WTC11 (cell line): ENCODE data around the gene FAF1. TPM values are rescaled to one million over a fixed set of nuclear protein-coding genes. Genes with fewer than 3 reads are reported as not detected.

Experiments
- ATAC-seq: fragments of 200-7000 bp; cut with Tn5 transposase; 2 replicates; pipeline ENCODE4 v1.10.0; 2021; ENCODE audit warnings: mild to moderate bottlenecking, moderate library complexity
- CTCF ChIA-PET: fragments of 300-600 bp; sonication (Branson Sonifier 250); formaldehyde crosslinking; loops from one replicate; lab custom pipeline; 2021; ENCODE audit warnings: antibody characterized with exemption; lab: Charles Lee
- POLR2A ChIA-PET: fragments of 350-600 bp; sonication (Branson Sonifier 250); formaldehyde crosslinking; loops from one replicate; lab custom pipeline; 2021; ENCODE audit warnings: antibody characterized with exemption; lab: Charles Lee
- DNase-seq: peaks from one replicate; pipeline ENCODE4 v3.0.0; 2021; ENCODE audit warnings: low spot score
- H3K27ac Mint-ChIP-seq: 2 replicates; pipeline ENCODE4 v1.8.0; 2021; ENCODE audit warnings: mixed read lengths
- H3K27me3 Mint-ChIP-seq: 2 replicates; pipeline ENCODE4 v1.8.0; 2021; ENCODE audit warnings: low read depth, mild to moderate bottlenecking, moderate library complexity, mixed read lengths
- H3K36me3 Mint-ChIP-seq: 2 replicates; pipeline ENCODE4 v1.8.0; 2021; ENCODE audit warnings: mixed read lengths
- H3K4me1 Mint-ChIP-seq: 2 replicates; pipeline ENCODE4 v1.8.0; 2022; ENCODE audit warnings: mixed read lengths
- H3K4me3 Mint-ChIP-seq: 2 replicates; pipeline ENCODE4 v1.8.0; 2021; ENCODE audit warnings: mild to moderate bottlenecking, moderate library complexity, mixed read lengths
- H3K9me3 Mint-ChIP-seq: 2 replicates; pipeline ENCODE4 v1.8.0; 2021; ENCODE audit warnings: mixed read lengths
- AFF4 ChIP-seq: sonication (generic); formaldehyde crosslinking; IDR thresholded peaks from 2 replicates; pipeline ENCODE4 v1.8.1; 2023; ENCODE audit warnings: mild to moderate bottlenecking, missing genetic modification reagents, borderline replicate concordance
- ATF2 ChIP-seq: sonication (generic); formaldehyde crosslinking; IDR thresholded peaks from 2 replicates; pipeline ENCODE4 v1.8.1; 2022; ENCODE audit warnings: low read depth, missing genetic modification reagents, borderline replicate concordance
- CREM ChIP-seq: sonication (generic); formaldehyde crosslinking; IDR thresholded peaks from 2 replicates; pipeline ENCODE4 v1.8.1; 2022; ENCODE audit warnings: mild to moderate bottlenecking, missing genetic modification reagents, moderate library complexity
- E2F5 ChIP-seq: sonication (generic); formaldehyde crosslinking; IDR thresholded peaks from 2 replicates; pipeline ENCODE4 v1.8.1; 2022; ENCODE audit warnings: mild to moderate bottlenecking, moderate library complexity, missing genetic modification reagents
- ELF4 ChIP-seq: sonication (generic); formaldehyde crosslinking; IDR thresholded peaks from 2 replicates; pipeline ENCODE4 v1.8.1; 2022; ENCODE audit warnings: low read depth, mild to moderate bottlenecking, moderate library complexity, missing genetic modification reagents
- ERG ChIP-seq: fragments of 250-450 bp; sonication (Bioruptor Pico); IDR thresholded peaks from 2 replicates; pipeline ENCODE4 v1.8.0; 2021; ENCODE audit warnings: mild to moderate bottlenecking
- GTF2I ChIP-seq: fragments of 250-450 bp; sonication (Bioruptor Pico); conservative IDR thresholded peaks from 2 replicates; pipeline ENCODE4 v1.4.0; 2021; ENCODE audit warnings: mild to moderate bottlenecking
- HMGA2 ChIP-seq: fragments of 250-450 bp; sonication (Bioruptor Pico); IDR thresholded peaks from 2 replicates; pipeline ENCODE4 v1.4.0; 2021; ENCODE audit warnings: mild to moderate bottlenecking, moderate library complexity
- IRF2 ChIP-seq: sonication (generic); formaldehyde crosslinking; IDR thresholded peaks from 2 replicates; pipeline ENCODE4 v1.8.0; 2022; ENCODE audit warnings: low read depth, missing genetic modification reagents, borderline replicate concordance
- MYBL2 ChIP-seq: sonication (generic); formaldehyde crosslinking; IDR thresholded peaks from 2 replicates; pipeline ENCODE4 v1.8.1; 2023; ENCODE audit warnings: mild to moderate bottlenecking, moderate library complexity, missing genetic modification reagents
- NFYB ChIP-seq: sonication (generic); formaldehyde crosslinking; conservative IDR thresholded peaks from 2 replicates; pipeline ENCODE4 v1.8.0; 2022; ENCODE audit warnings: low read depth, missing genetic modification reagents
- PREB ChIP-seq: sonication (generic); formaldehyde crosslinking; IDR thresholded peaks from 2 replicates; pipeline ENCODE4 v1.8.1; 2022; ENCODE audit warnings: mild to moderate bottlenecking, missing genetic modification reagents, moderate library complexity, borderline replicate concordance
- RORB ChIP-seq: fragments of 250-450 bp; sonication (Bioruptor Pico); IDR thresholded peaks from 2 replicates; pipeline ENCODE4 v1.9.0; 2021; ENCODE audit warnings: mild to moderate bottlenecking
- SMAD4 ChIP-seq: sonication (generic); formaldehyde crosslinking; IDR thresholded peaks from 2 replicates; pipeline ENCODE4 v1.8.0; 2022; ENCODE audit warnings: mild to moderate bottlenecking, missing genetic modification reagents
- USF1 ChIP-seq: sonication (generic); formaldehyde crosslinking; IDR thresholded peaks from 2 replicates; pipeline ENCODE4 v1.8.0; 2022; ENCODE audit warnings: mild to moderate bottlenecking, missing genetic modification reagents
- ZBTB43 ChIP-seq: sonication (generic); formaldehyde crosslinking; IDR thresholded peaks from 2 replicates; pipeline ENCODE4 v1.8.1; 2023; ENCODE audit warnings: mild to moderate bottlenecking, missing genetic modification reagents
- ZNF425 ChIP-seq: fragments of 250-450 bp; sonication (Bioruptor Pico); conservative IDR thresholded peaks from 2 replicates; pipeline ENCODE4 v1.9.0; 2021; ENCODE audit warnings: mild to moderate bottlenecking
- total RNA-seq: library from RNA; stranded (reverse); gene quantifications from 3 replicates; pipeline ENCODE4 v1.2.3, GENCODE V29; 2021

The FAF1 gene
- total RNA-seq, 1 experiment from 2014 or later: 53.5 TPM

GRCh38 chr1:50656931-50657330, 303.1 kb downstream of the FAF1 start (continued):
- TF ChIP-seq GTF2I: no peak
- TF ChIP-seq NFYB: no peak
- TF ChIP-seq HMGA2 (CRISPR knock-in tag): no peak
- no peak for TF ChIP-seq PREB
- TF ChIP-seq ATF2 (CRISPR knock-in tag): no peak
- TF ChIP-seq RORB (CRISPR knock-in tag): no peak
- no peak for TF ChIP-seq E2F5 (CRISPR knock-in tag)
- TF ChIP-seq ELF4 (CRISPR knock-in tag): no peak
- no peak for TF ChIP-seq ZBTB43 (CRISPR knock-in tag)

GRCh38 chr1:50651476-50652263, 308.4 kb downstream of the FAF1 start:
- ATAC-seq (no peak), DNase-seq (no peak)
- ChIA-PET CTCF (no interaction called here), POLR2A (interaction anchor here (0.7 kb wide), 1 partner anchor 12 kb away, joined by 3 read pairs; no protein-coding TSS in a partner anchor)
- Mint-ChIP-seq H3K36me3 (no peaks in the 10 kb centered on the region), H3K27me3 (no peaks in the 10 kb centered on the region), H3K9me3 (no peaks in the 10 kb centered on the region), H3K4me3 (no peak overlapping the region), H3K4me1 (peaks cover 3% of the 10 kb centered on the region; the same call in 1 of the 2 replicates), H3K27ac (no peak overlapping the region)
- TF ChIP-seq SMAD4 (CRISPR knock-in tag) (no peak), HMGA2 (CRISPR knock-in tag) (no peak), CREM (CRISPR knock-in tag) (no peak)

- no peaks in the 10 kb centered on the region for H3K36me3 Mint-ChIP-seq
- no peaks in the 10 kb centered on the region for H3K9me3 Mint-ChIP-seq
- no peak overlapping the region for H3K27ac Mint-ChIP-seq
- H3K27me3 Mint-ChIP-seq: no peaks in the 10 kb centered on the region
- POLR2A ChIA-PET: no interaction called here
- CTCF ChIA-PET: no interaction called here
- no peak overlapping the region for H3K4me3 Mint-ChIP-seq
- ATAC-seq (no peak), DNase-seq (no peak)
- H3K4me1 Mint-ChIP-seq: peaks cover 22% of the 10 kb centered on the region
- no peak for TF ChIP-seq ATF2 (CRISPR knock-in tag)
- TF ChIP-seq USF1 (CRISPR knock-in tag): no peak
- no peak for TF ChIP-seq IRF2
- no peak for TF ChIP-seq ZNF425
- no peak for TF ChIP-seq MYBL2 (CRISPR knock-in tag)
- TF ChIP-seq AFF4: no peak
- TF ChIP-seq ERG (CRISPR knock-in tag): no peak
Measured at GRCh38 chr1:50646526-50646925, 313.5 kb downstream of the FAF1 start.
